GM10266 (cell line): ENCODE data around the gene SSU72.

Source experiments
- DNase-seq: peaks from one replicate; pipeline ENCODE4 v3.0.0; 2012; ENCODE audit errors: extremely low spot score
- CTCF ChIP-seq: IDR thresholded peaks from 2 replicates; pipeline ENCODE4 v1.5.1; 2012; ENCODE audit warnings: mild to moderate bottlenecking, low read depth; ENCODE audit not compliant: control insufficient read depth, insufficient read depth; ENCODE audit errors: missing control alignments

The SSU72 gene

GRCh38 chr1:1615256-1616044 is 40.8 kb upstream of the SSU72 start, which contains the start of gene MIB2:
Gene MIB2 (plus strand): TSS chr1:1615500. CDS start chr1:1623453, 7,953 bp downstream.
- no peak for TF ChIP-seq CTCF

GRCh38 chr1:1614954-1615255 is 40.2 kb upstream of the SSU72 start:
- DNase-seq: no peak
- no peak for TF ChIP-seq CTCF

More at GRCh38 chr1:1615256-1616044, 40.8 kb upstream of the SSU72 start, which contains the start of gene MIB2:
- DNase-seq: peak; percentile 100

- no peak for TF ChIP-seq CTCF
- no peak for DNase-seq
These were observed 39.7 kb upstream of the SSU72 start for GRCh38 chr1:1614204-1614953.

- no peak for DNase-seq
- TF ChIP-seq CTCF: no peak
These were observed 38.9 kb upstream of the SSU72 start for GRCh38 chr1:1613509-1614082.

- no peak for TF ChIP-seq CTCF
- DNase-seq: no peak
These were observed 37.4 kb upstream of the SSU72 start for GRCh38 chr1:1612104-1612400.

- no peak for TF ChIP-seq CTCF
These were observed 36.1 kb upstream of the SSU72 start for GRCh38 chr1:1610796-1611195.

More at GRCh38 chr1:1610796-1611195, 36.1 kb upstream of the SSU72 start:
- DNase-seq: no peak
